Kidney epithelial cell (primary cell): ENCODE measurements around the gene ZNF746. TPM values are rescaled to one million over a fixed set of nuclear protein-coding genes. Genes with fewer than 3 reads are reported as not detected.
"Not testable (repeated sequence)": the region's sequence is repeated elsewhere in the genome, so short reads cannot be mapped to it uniquely, and the experiment has no call there.

ENCODE experiments used
- DNase-seq: peaks from one replicate; pipeline ENCODE4 v3.0.0-alpha.2; 2010; ENCODE audit warnings: low read depth
- H3K27me3 ChIP-seq: 2 replicates; pipeline ENCODE4 v1.6.0; 2011; ENCODE audit warnings: low read length; ENCODE audit not compliant: control insufficient read depth, insufficient read depth
- H3K36me3 ChIP-seq: 2 replicates; pipeline ENCODE4 v1.5.1; 2011; ENCODE audit warnings: low read length; ENCODE audit not compliant: control insufficient read depth, insufficient read depth
- H3K4me3 ChIP-seq: 2 replicates; pipeline ENCODE4 v1.5.1; 2011; ENCODE audit warnings: low read depth, mild to moderate bottlenecking, control low read depth, low read length
- CTCF ChIP-seq: IDR thresholded peaks from 2 replicates; pipeline ENCODE4 v1.5.1; 2011; ENCODE audit warnings: mild to moderate bottlenecking, moderate library complexity, low read length, control low read depth, inconsistent platforms; ENCODE audit not compliant: insufficient read depth, poor library complexity, severe bottlenecking
- total RNA-seq: library from RNA; depleted of rRNA; stranded (reverse); fragments of >200 nt; gene quantifications from 2 replicates; pipeline ENCODE4 v1.2.3, GENCODE V29; 2015

The ZNF746 gene
- total RNA-seq, 1 donor from 2014 or later, result 24.2 TPM

GRCh38 chr7:149455175-149455950, 42.2 kb downstream of the ZNF746 start:
- DNase-seq, result no peak
- no peaks in the 10 kb centered on the region for H3K27me3 ChIP-seq
- no peak for TF ChIP-seq CTCF
- H3K4me3 ChIP-seq, result no peak overlapping the region
- H3K36me3 ChIP-seq, result no peaks in the 10 kb centered on the region

- no peaks in the 10 kb centered on the region for H3K36me3 ChIP-seq
- TF ChIP-seq CTCF, result no peak
- no peaks in the 10 kb centered on the region for H3K27me3 ChIP-seq
- DNase-seq, result no peak
- no peak overlapping the region for H3K4me3 ChIP-seq
These were observed 42.9 kb downstream of the ZNF746 start for GRCh38 chr7:149454750-149455149.

- no peak for DNase-seq
- H3K4me3 ChIP-seq, result no peak overlapping the region
- H3K27me3 ChIP-seq, result no peaks in the 10 kb centered on the region
- no peak for TF ChIP-seq CTCF
- no peaks in the 10 kb centered on the region for H3K36me3 ChIP-seq
These were observed 43.6 kb downstream of the ZNF746 start for GRCh38 chr7:149454006-149454405.

- no peaks in the 10 kb centered on the region for H3K36me3 ChIP-seq
- H3K27me3 ChIP-seq, result no peaks in the 10 kb centered on the region
- TF ChIP-seq CTCF, result no peak
- H3K4me3 ChIP-seq, result no peak overlapping the region
- DNase-seq, result no peak
These were observed 46.8 kb downstream of the ZNF746 start for GRCh38 chr7:149450821-149451220.

GRCh38 chr7:149449897-149450296, 47.7 kb downstream of the ZNF746 start:
- Histone ChIP-seq H3K27me3 (no peaks in the 10 kb centered on the region), H3K4me3 (no peak overlapping the region), H3K36me3 (no peaks in the 10 kb centered on the region)
- no peak for TF ChIP-seq CTCF
- DNase-seq, result no peak

- Histone ChIP-seq H3K36me3 (no peaks in the 10 kb centered on the region), H3K27me3 (no peaks in the 10 kb centered on the region), H3K4me3 (no peak overlapping the region)
- no peak for DNase-seq
- no peak for TF ChIP-seq CTCF
These were observed 48.6 kb downstream of the ZNF746 start for GRCh38 chr7:149448961-149449360.

GRCh38 chr7:149446026-149446425, 51.6 kb downstream of the ZNF746 start:
- not testable (repeated sequence) for H3K27me3 ChIP-seq, H3K36me3 ChIP-seq, H3K4me3 ChIP-seq, DNase-seq
